HG03342 (cell line): ENCODE results near the gene GAB2.

Source experiments
- ATAC-seq: cut with Tn5 transposase; IDR thresholded peaks from one replicate; pipeline ENCODE4 v1.9.1; 2021; ENCODE audit warnings: mild to moderate bottlenecking, moderate library complexity; ENCODE audit not compliant: unreplicated experiment

GAB2 gene

GRCh38 chr11:78168539-78169477 lies 248.8 kb downstream of the GAB2 start:
- no peak for ATAC-seq

- no peak for ATAC-seq
Measured at GRCh38 chr11:78166855-78167469, 250.7 kb downstream of the GAB2 start.
